H1 (cell line): ENCODE data around the gene ZNF618.

Source experiments
- CHD1 ChIP-seq: IDR thresholded peaks from 2 replicates; pipeline ENCODE4 v1.6.1; 2012; ENCODE audit warnings: low read depth, low read length, improper control_type of control experiment
- CREB1 ChIP-seq: IDR thresholded peaks from 2 replicates; pipeline ENCODE4 v1.6.1; 2012; ENCODE audit warnings: inconsistent platforms
- EZH2 ChIP-seq: fragments of 200-600 bp; sonication (generic); IDR thresholded peaks from 2 replicates; pipeline ENCODE4 v1.7.1; 2012; ENCODE audit warnings: low read depth, mild to moderate bottlenecking, moderate library complexity, low read length, inconsistent platforms; ENCODE audit not compliant: severe bottlenecking
- FOSL1 ChIP-seq: IDR thresholded peaks from 2 replicates; pipeline ENCODE4 v1.6.1; 2011; ENCODE audit warnings: mild to moderate bottlenecking, low read depth, low read length, moderate library complexity; ENCODE audit not compliant: insufficient read depth
- HDAC6 ChIP-seq: IDR thresholded peaks from one replicate; pipeline ENCODE4 v1.7.1; 2012; ENCODE audit warnings: low read depth, mild to moderate bottlenecking, inconsistent platforms, low read length, moderate library complexity
- POLR2A ChIP-seq, 2 experiments: IDR thresholded peaks; 1 replicate in 1 of 2; 2 replicates in 1 of 2; pipeline ENCODE4 v1.6.1; 2011; ENCODE audit warnings: low read depth in 2 of 2, low read length in 2 of 2, mild to moderate bottlenecking in 2 of 2; ENCODE audit errors: control extremely low read depth in 1 of 2
- POLR2AphosphoS5 ChIP-seq: IDR thresholded peaks from 2 replicates; pipeline ENCODE4 v1.6.1; 2011; ENCODE audit warnings: low read depth, low read length
- RAD21 ChIP-seq, 2 experiments: IDR thresholded peaks in 1 of 2; conservative IDR thresholded peaks in 1 of 2; 2 replicates each; pipeline ENCODE4 v1.6.1; 2011; ENCODE audit warnings: low read depth in 2 of 2, low read length in 2 of 2, improper control_type of control experiment in 1 of 2, inconsistent platforms in 1 of 2, mild to moderate bottlenecking in 1 of 2, moderate library complexity in 1 of 2
- SAP30 ChIP-seq: fragments of 300-600 bp; sonication (generic); IDR thresholded peaks from 2 replicates; pipeline ENCODE4 v1.7.1; 2012; ENCODE audit warnings: low read length, moderate library complexity, mild to moderate bottlenecking, inconsistent platforms; ENCODE audit not compliant: insufficient read depth, insufficient replicate concordance
- SP1 ChIP-seq: IDR thresholded peaks from 2 replicates; pipeline ENCODE4 v1.6.1; 2011; ENCODE audit warnings: low read depth, low read length
- TAF1 ChIP-seq: IDR thresholded peaks from 2 replicates; pipeline ENCODE4 v1.6.1; 2011; ENCODE audit warnings: mild to moderate bottlenecking, low read depth, low read length
- YY1 ChIP-seq: IDR thresholded peaks from 2 replicates; pipeline ENCODE4 v1.6.1; 2011; ENCODE audit warnings: low read depth, mild to moderate bottlenecking, low read length
- TF ChIP-seq, protein P1 (sequence below), 3 experiments: IDR thresholded peaks; 1 replicate in 2 of 3; 2 replicates in 1 of 3; pipeline versions ENCODE4 v1.5.1 to v1.6.1; 2011; ENCODE audit warnings: low read length in 3 of 3, mild to moderate bottlenecking in 3 of 3, inconsistent platforms in 2 of 3, low read depth in 1 of 3, moderate library complexity in 1 of 3; ENCODE audit not compliant: insufficient read depth in 1 of 3; ENCODE audit errors: control extremely low read depth in 1 of 3
- TF ChIP-seq, protein P2 (sequence below): IDR thresholded peaks from 2 replicates; pipeline ENCODE4 v1.6.1; 2011; ENCODE audit warnings: low read depth, mild to moderate bottlenecking, low read length; ENCODE audit not compliant: insufficient read depth

DNA sequence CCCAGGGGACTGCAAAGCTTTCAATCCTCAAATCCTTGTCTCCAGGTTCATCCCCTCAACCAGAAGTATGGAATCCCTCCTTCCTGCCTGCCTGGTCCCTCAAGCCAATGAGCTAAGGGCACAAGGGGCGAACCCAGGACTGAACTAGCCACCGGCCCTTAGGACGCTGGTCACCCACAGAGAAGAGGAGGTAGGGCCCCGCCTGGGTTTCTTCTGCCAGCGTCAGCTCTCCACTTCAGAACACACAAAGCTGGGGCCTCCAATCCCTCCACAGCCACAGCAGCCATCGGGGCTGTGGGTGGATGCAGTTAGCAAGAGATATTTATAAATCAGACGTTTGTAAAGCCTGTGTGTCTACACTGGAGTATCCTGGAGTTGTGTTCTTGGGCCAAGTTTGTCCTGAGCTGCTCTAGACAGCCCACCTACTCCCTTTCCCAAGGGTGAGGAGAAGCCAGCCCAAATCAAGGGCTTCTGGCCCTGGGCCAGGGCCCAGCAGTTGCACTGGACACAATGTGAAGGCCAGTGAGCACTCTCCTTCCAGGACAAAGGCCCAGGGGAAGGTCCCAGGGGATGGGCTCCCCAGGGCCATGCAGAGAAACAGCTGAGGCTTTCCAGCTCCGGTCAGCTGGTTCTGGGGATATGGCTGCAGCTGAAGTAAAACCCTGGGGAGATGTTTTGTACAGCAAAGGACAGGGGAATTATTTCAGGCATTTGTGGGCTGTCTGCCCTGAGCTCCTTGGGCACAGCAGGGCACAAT, 183.1 kb downstream of the ZNF618 start:
- no peak for TF ChIP-seq RAD21 (IDR thresholded peaks at IDR 0.05 in 1 of 2, conservative IDR thresholded peaks at IDR 0.05 in 1 of 2; ENCODE audit: low read depth in 2 of 2, low read length in 2 of 2)
- TF ChIP-seq SAP30, result no peak
- TF ChIP-seq, protein P1, sequence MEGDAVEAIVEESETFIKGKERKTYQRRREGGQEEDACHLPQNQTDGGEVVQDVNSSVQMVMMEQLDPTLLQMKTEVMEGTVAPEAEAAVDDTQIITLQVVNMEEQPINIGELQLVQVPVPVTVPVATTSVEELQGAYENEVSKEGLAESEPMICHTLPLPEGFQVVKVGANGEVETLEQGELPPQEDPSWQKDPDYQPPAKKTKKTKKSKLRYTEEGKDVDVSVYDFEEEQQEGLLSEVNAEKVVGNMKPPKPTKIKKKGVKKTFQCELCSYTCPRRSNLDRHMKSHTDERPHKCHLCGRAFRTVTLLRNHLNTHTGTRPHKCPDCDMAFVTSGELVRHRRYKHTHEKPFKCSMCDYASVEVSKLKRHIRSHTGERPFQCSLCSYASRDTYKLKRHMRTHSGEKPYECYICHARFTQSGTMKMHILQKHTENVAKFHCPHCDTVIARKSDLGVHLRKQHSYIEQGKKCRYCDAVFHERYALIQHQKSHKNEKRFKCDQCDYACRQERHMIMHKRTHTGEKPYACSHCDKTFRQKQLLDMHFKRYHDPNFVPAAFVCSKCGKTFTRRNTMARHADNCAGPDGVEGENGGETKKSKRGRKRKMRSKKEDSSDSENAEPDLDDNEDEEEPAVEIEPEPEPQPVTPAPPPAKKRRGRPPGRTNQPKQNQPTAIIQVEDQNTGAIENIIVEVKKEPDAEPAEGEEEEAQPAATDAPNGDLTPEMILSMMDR (IDR thresholded peaks at IDR 0.05; ENCODE audit: control extremely low read depth in 1 of 3, insufficient read depth in 1 of 3, low read depth in 1 of 3, low read length in 3 of 3), result no peak
- TF ChIP-seq HDAC6, result no peak
- TF ChIP-seq YY1, result no peak
- TF ChIP-seq TAF1, result no peak
- TF ChIP-seq POLR2A (IDR thresholded peaks at IDR 0.05; ENCODE audit: control extremely low read depth in 1 of 2, low read depth in 2 of 2, low read length in 2 of 2), result no peak
- no peak for TF ChIP-seq FOSL1
- TF ChIP-seq CREB1, result no peak
- no peak for TF ChIP-seq POLR2AphosphoS5
- TF ChIP-seq EZH2, result no peak
- TF ChIP-seq SP1, result no peak
- TF ChIP-seq, protein P2, sequence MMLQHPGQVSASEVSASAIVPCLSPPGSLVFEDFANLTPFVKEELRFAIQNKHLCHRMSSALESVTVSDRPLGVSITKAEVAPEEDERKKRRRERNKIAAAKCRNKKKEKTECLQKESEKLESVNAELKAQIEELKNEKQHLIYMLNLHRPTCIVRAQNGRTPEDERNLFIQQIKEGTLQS, result no peak
- no peak for TF ChIP-seq CHD1
